GM06990 (cell line): ENCODE data around the gene ANK2.

Experiments
- DNase-seq: peaks from one replicate; pipeline ENCODE4 v3.0.0-alpha.2; 2011; ENCODE audit not compliant: insufficient read length; ENCODE audit errors: extremely low read depth
- H3K27me3 ChIP-seq: replicated peaks from 2 replicates; pipeline ENCODE4 v1.6.0; 2011; ENCODE audit warnings: low read length; ENCODE audit not compliant: control insufficient read depth, insufficient read depth
- H3K36me3 ChIP-seq: 2 replicates; pipeline ENCODE4 v1.5.1; 2011; ENCODE audit warnings: low read length; ENCODE audit not compliant: control insufficient read depth, insufficient read depth
- H3K4me3 ChIP-seq: replicated peaks from 2 replicates; pipeline ENCODE4 v1.5.1; 2011; ENCODE audit warnings: low read depth, mild to moderate bottlenecking, control low read depth, low read length
- CTCF ChIP-seq: IDR thresholded peaks from 2 replicates; pipeline ENCODE4 v1.5.1; 2011; ENCODE audit warnings: low read length, control low read depth, mild to moderate bottlenecking, inconsistent platforms; ENCODE audit not compliant: insufficient read depth, poor library complexity, severe bottlenecking

Gene ANK2

DNA sequence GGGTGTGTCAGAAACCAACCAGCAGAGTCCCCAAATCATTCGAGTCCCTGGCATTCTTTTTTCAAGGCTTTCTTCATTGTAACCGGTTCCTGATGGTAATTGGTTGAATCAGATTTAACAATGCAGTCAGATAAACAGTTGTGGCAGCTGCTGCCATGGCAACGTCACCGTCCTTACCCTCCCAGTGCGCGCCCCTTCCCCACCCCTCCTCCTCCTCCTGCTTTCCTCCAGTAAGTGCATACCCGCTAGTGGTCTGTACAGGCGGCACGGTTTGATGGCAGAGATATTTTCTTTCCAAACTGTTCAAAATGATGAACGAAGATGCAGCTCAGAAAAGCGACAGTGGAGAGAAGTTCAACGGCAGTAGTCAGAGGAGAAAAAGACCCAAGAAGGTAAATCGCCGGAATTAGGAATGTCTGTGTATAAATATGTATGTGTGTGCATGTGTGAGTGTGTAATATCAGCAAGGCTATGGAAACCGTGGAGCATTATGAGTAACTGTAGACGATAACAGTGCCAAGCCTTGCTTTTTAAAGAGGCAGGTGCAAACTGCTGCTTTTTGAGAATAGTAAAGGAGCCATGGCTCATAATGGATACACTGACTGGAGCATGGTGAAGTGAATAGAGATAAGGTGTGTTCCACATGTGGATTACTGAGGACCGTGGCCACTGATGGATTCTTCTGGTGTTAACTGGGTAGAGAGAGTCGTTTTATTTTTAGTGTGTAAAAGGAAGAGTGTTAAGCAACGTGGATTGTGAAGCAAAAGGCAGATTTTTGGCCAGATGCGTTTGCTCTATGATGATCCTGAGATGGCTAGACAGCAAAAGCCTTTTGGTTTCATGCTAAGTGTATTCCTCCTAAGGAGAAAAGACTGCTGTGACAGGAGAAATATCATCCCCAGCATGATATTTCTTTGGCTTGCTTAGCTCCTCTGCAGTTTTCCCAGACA is at the start of gene ANK2:
Gene ANK2, plus strand, starts transcription at position 233 of the 950 bp plus-strand sequence. Its CDS starts 76 bp downstream, at position 309.
- DNase-seq, result no peak
- H3K4me3 ChIP-seq, result no peak within 1 kb of the TSS
- no peaks in the 10 kb centered on the region for H3K27me3 ChIP-seq
- H3K36me3 ChIP-seq, result no peaks in the 10 kb centered on the region
- TF ChIP-seq CTCF, result no peak

DNA sequence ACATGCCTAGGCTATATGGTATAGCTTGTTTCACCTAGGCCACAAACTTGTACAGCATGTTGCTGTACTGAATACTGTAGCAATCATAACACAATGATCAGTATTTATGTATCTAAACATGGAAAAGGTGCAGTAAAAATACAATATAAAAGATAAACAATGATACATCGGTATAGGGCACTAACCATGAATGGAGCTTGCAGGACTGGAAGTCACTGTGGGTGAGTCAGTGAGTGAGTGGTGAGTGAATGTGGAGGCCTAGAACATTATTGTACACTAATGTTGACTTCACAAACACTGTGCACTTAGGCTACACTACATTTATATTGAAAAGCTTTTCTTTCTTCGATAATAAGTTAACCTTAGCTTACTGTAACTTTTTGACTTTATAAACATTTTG is 45.6 kb upstream of the ANK2 start:
- DNase-seq, result no peak
- TF ChIP-seq CTCF, result no peak
- no peaks in the 10 kb centered on the region for H3K27me3 ChIP-seq
- H3K36me3 ChIP-seq, result no peaks in the 10 kb centered on the region
- H3K4me3 ChIP-seq, result no peak overlapping the region

DNA sequence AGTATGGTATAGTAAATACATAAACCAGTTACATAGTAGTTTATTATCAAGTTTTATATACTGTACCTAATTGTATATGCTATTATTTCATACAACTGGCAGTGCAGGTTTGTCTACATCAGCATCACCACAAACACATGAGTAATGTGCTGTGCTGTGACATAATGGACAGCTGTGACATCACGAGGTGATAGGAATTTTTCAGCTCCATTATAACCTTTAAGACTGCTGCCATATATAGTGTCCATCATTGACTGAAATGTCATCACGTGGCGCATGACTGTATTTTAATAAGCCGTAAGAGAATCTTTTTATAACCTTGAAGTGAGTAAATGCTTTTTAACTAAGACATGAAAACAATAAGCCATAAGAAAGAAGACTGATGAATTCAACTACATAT is 44.8 kb upstream of the ANK2 start:
- Histone ChIP-seq H3K36me3 (no peaks in the 10 kb centered on the region), H3K4me3 (no peak overlapping the region), H3K27me3 (no peaks in the 10 kb centered on the region)
- no peak for TF ChIP-seq CTCF
- DNase-seq, result no peak

DNA sequence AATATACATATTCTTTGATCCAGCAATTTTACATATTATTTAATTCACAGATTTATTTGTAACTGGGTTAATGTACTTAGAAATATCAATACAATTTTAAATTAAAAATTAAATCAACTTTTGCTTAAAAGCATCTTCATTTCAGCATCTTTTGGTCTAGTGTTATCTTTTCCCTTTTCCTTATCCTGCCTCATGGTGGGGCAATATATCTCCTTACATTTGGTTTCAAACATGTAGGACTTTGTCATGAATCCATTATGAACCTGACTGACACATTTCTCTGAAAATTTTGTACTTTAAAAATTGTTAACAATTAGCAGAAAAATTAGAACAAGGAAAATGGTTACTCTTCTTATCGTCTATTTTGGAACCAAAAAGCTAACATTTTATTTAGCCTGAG is 42.8 kb upstream of the ANK2 start:
- DNase-seq, result no peak
- no peak for TF ChIP-seq CTCF
- Histone ChIP-seq H3K36me3 (no peaks in the 10 kb centered on the region), H3K27me3 (no peaks in the 10 kb centered on the region), H3K4me3 (no peak overlapping the region)

DNA sequence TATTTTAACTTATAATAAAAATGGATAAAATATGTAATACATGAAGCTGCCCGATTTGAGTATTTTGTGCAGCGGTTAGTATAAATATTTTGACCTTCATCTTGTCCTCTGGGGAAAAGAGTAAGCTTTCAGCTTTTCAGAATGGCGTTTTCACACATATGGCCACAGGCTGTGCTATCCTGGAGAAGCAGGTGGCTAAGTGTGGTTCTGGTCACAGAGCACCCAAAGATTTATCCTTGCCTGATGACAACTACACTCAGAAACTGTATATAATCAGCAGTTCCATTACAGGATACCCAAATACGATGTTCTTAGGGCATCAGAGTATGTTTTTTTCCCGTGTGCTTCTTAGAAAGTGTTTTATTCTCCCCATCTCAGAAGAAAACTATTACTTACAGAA is 42.3 kb upstream of the ANK2 start:
- no peak overlapping the region for H3K4me3 ChIP-seq
- TF ChIP-seq CTCF, result no peak
- H3K27me3 ChIP-seq, result no peaks in the 10 kb centered on the region
- no peaks in the 10 kb centered on the region for H3K36me3 ChIP-seq
- no peak for DNase-seq
